GM21447 (cell line): ENCODE data around the gene RMDN2.
A peak's percentile ranks its signal among the peaks of the same experiment; 100 is the strongest.
"Not testable (repeated sequence)": the region's sequence is repeated elsewhere in the genome, so short reads cannot be mapped to it uniquely, and the experiment has no call there.

ENCODE experiments used
- ATAC-seq: cut with Tn5 transposase; IDR thresholded peaks from one replicate; pipeline ENCODE4 v1.9.1; 2021; ENCODE audit not compliant: unreplicated experiment

RMDN2 gene

GRCh38 chr2:37928377-37928776 lies 3.3 kb downstream of the RMDN2 start:
- ATAC-seq: no peak

- not testable (repeated sequence) for ATAC-seq
Measured at GRCh38 chr2:37930392-37930791, 5.3 kb downstream of the RMDN2 start.

GRCh38 chr2:37932873-37933272 lies 7.8 kb downstream of the RMDN2 start:
- ATAC-seq: not testable (repeated sequence)

- peak; percentile 97 for ATAC-seq
Measured at GRCh38 chr2:37934591-37935513, 9.8 kb downstream of the RMDN2 start.

GRCh38 chr2:37937568-37937967 lies 12.5 kb downstream of the RMDN2 start:
- ATAC-seq: not testable (repeated sequence)

- not testable (repeated sequence) for ATAC-seq
Measured at GRCh38 chr2:37941267-37941666, 16.2 kb downstream of the RMDN2 start.

GRCh38 chr2:37944268-37944667 lies 19.2 kb downstream of the RMDN2 start:
- no peak for ATAC-seq

GRCh38 chr2:37947306-37947705 lies 22.2 kb downstream of the RMDN2 start:
- ATAC-seq: no peak

GRCh38 chr2:37962018-37962739 lies 37.1 kb downstream of the RMDN2 start:
- not testable (repeated sequence) for ATAC-seq

GRCh38 chr2:37962740-37963121 lies 37.6 kb downstream of the RMDN2 start:
- ATAC-seq: not testable (repeated sequence)

GRCh38 chr2:37963901-37964300 lies 38.8 kb downstream of the RMDN2 start:
- not testable (repeated sequence) for ATAC-seq

- ATAC-seq: no peak
Measured at GRCh38 chr2:37966326-37966725, 41.2 kb downstream of the RMDN2 start.

GRCh38 chr2:37969731-37970130 lies 44.6 kb downstream of the RMDN2 start:
- ATAC-seq: no peak

GRCh38 chr2:37971971-37972370 lies 46.9 kb downstream of the RMDN2 start:
- ATAC-seq: no peak

- no peak for ATAC-seq
Measured at GRCh38 chr2:37973615-37974353, 48.7 kb downstream of the RMDN2 start.

- ATAC-seq: no peak
Measured at GRCh38 chr2:37975808-37976207, 50.7 kb downstream of the RMDN2 start.

GRCh38 chr2:37976411-37976810 lies 51.3 kb downstream of the RMDN2 start:
- ATAC-seq: no peak

GRCh38 chr2:37982147-37982582 lies 57.1 kb downstream of the RMDN2 start:
- ATAC-seq: no peak

- no peak for ATAC-seq
Measured at GRCh38 chr2:37982847-37983246, 57.8 kb downstream of the RMDN2 start.

- no peak for ATAC-seq
Measured at GRCh38 chr2:37983719-37984118, 58.6 kb downstream of the RMDN2 start.

GRCh38 chr2:37984176-37984575 lies 59.1 kb downstream of the RMDN2 start:
- ATAC-seq: no peak
